HepG2 (cell line): ENCODE results near the gene CAPN12. TPM values are rescaled to one million over a fixed set of nuclear protein-coding genes. Genes with fewer than 3 reads are reported as not detected.

Source experiments
- AFF4 ChIP-seq: sonication (generic); formaldehyde crosslinking; IDR thresholded peaks from 2 replicates; pipeline ENCODE4 v1.4.0; 2020; ENCODE audit warnings: missing genetic modification reagents
- CBX5 ChIP-seq: sonication (generic); formaldehyde crosslinking; IDR thresholded peaks from 2 replicates; pipeline ENCODE4 v1.4.0; 2020; ENCODE audit warnings: missing genetic modification reagents, borderline replicate concordance
- FOXO1 ChIP-seq: sonication (generic); formaldehyde crosslinking; IDR thresholded peaks from 2 replicates; pipeline ENCODE4 v1.4.0; 2020; ENCODE audit warnings: missing genetic modification reagents
- KLF6 ChIP-seq: IDR thresholded peaks from 2 replicates; pipeline ENCODE4 v1.8.0; 2016; ENCODE audit warnings: missing biosample characterization, missing genetic modification reagents
- RNF2 ChIP-seq: fragments of 450-650 bp; conservative IDR thresholded peaks from 2 replicates; pipeline ENCODE4 v1.6.1; 2016; ENCODE audit warnings: low read depth
- SALL2 ChIP-seq: sonication (generic); formaldehyde crosslinking; IDR thresholded peaks from 2 replicates; pipeline ENCODE4 v1.8.1; 2023; ENCODE audit warnings: mild to moderate bottlenecking, missing genetic modification reagents, inconsistent platforms
- SIN3A ChIP-seq: IDR thresholded peaks from 2 replicates; pipeline ENCODE4 v1.6.1; 2011; ENCODE audit warnings: low read depth, mild to moderate bottlenecking, control low read depth, low read length, borderline replicate concordance
- SIX4 ChIP-seq: sonication (generic); formaldehyde crosslinking; IDR thresholded peaks from 2 replicates; pipeline ENCODE4 v1.4.0; 2020; ENCODE audit warnings: missing genetic modification reagents
- ZBTB25 ChIP-seq: IDR thresholded peaks from 2 replicates; pipeline ENCODE4 v1.6.1; 2018; ENCODE audit warnings: missing genetic modification reagents
- ZC3H13 ChIP-seq: sonication (generic); formaldehyde crosslinking; IDR thresholded peaks from 2 replicates; pipeline ENCODE4 v1.8.1; 2023; ENCODE audit warnings: mild to moderate bottlenecking, missing genetic modification reagents, moderate library complexity
- ZNF430 ChIP-seq: sonication (generic); formaldehyde crosslinking; IDR thresholded peaks from 2 replicates; pipeline ENCODE4 v1.9.0; 2021; ENCODE audit warnings: mild to moderate bottlenecking, missing genetic modification reagents
- ZNF615 ChIP-seq: sonication (generic); formaldehyde crosslinking; IDR thresholded peaks from 2 replicates; pipeline ENCODE4 v1.5.0; 2020; ENCODE audit warnings: mild to moderate bottlenecking, missing genetic modification reagents, borderline replicate concordance
- ZSCAN29 ChIP-seq: sonication (generic); formaldehyde crosslinking; conservative IDR thresholded peaks from 2 replicates; pipeline ENCODE4 v1.4.0; 2020; ENCODE audit warnings: mild to moderate bottlenecking, missing genetic modification reagents
- polyA plus RNA-seq, 8 experiments: library from polyadenylated mRNA; depleted of rRNA in 3 of 8; stranded (reverse) in 7 of 8; unstranded in 1 of 8; fragments of >200 nt; fragmentation: Illumina TruSeq in 4 of 8; extraction: Trizol in 4 of 8; gene quantifications; 2 replicates each; pipeline versions ENCODE4 v1.2.1 to v1.2.3, GENCODE V29; 2011 to 2016; ENCODE audit warnings: low read depth in 4 of 8, missing spikeins in 1 of 8, mixed read lengths in 1 of 8; ENCODE audit not compliant: insufficient read depth in 1 of 8
- total RNA-seq, 5 experiments: library from RNA; depleted of rRNA; stranded (reverse); fragments of >200 nt; fragmentation: Illumina TruSeq; extraction: Trizol; gene quantifications; 2 replicates each; pipeline ENCODE4 v1.2.3, GENCODE V29; 2016; ENCODE audit warnings: low read depth in 1 of 5
- TF ChIP-seq, protein P1 (sequence below), 2 experiments: sonication (generic) in 1 of 2; formaldehyde crosslinking in 1 of 2; IDR thresholded peaks; 2 replicates each; pipeline versions ENCODE4 v1.5.1 to v1.6.1; 2011 to 2020; ENCODE audit warnings: borderline replicate concordance in 1 of 2, low read depth in 1 of 2, low read length in 1 of 2, mild to moderate bottlenecking in 1 of 2, missing genetic modification reagents in 1 of 2, moderate library complexity in 1 of 2
- TF ChIP-seq, protein P2 (sequence below): sonication (generic); formaldehyde crosslinking; IDR thresholded peaks from 2 replicates; pipeline ENCODE4 v1.5.0; 2020; ENCODE audit warnings: mild to moderate bottlenecking, missing genetic modification reagents, borderline replicate concordance
- TF ChIP-seq, protein P3 (sequence below): sonication (generic); formaldehyde crosslinking; IDR thresholded peaks from 2 replicates; pipeline ENCODE4 v1.8.0; 2022; ENCODE audit warnings: mild to moderate bottlenecking, missing genetic modification reagents, moderate library complexity
- TF ChIP-seq, protein P4 (sequence below): sonication (generic); formaldehyde crosslinking; IDR thresholded peaks from 2 replicates; pipeline ENCODE4 v1.5.0; 2020; ENCODE audit warnings: missing genetic modification reagents, mild to moderate bottlenecking, borderline replicate concordance

The CAPN12 gene
- total and polyA plus RNA-seq, 2 of the 13 experiments (the other 11 are each of a cell fraction or from before 2014, with no cell fraction given) = 1.6 to 13.6 TPM

GRCh38 chr19:38683393-38684077 is 60.7 kb downstream of the CAPN12 start (continued):
- TF ChIP-seq, protein P1, sequence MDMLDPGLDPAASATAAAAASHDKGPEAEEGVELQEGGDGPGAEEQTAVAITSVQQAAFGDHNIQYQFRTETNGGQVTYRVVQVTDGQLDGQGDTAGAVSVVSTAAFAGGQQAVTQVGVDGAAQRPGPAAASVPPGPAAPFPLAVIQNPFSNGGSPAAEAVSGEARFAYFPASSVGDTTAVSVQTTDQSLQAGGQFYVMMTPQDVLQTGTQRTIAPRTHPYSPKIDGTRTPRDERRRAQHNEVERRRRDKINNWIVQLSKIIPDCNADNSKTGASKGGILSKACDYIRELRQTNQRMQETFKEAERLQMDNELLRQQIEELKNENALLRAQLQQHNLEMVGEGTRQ (IDR thresholded peaks at IDR 0.05; ENCODE audit: low read depth, low read length) = peak; percentile 71
- TF ChIP-seq, protein P1 (CRISPR knock-in tag; IDR thresholded peaks at IDR 0.05; ENCODE audit: borderline replicate concordance) = peak; percentile 98
- no peak for TF ChIP-seq SIN3A
- TF ChIP-seq, protein P2, sequence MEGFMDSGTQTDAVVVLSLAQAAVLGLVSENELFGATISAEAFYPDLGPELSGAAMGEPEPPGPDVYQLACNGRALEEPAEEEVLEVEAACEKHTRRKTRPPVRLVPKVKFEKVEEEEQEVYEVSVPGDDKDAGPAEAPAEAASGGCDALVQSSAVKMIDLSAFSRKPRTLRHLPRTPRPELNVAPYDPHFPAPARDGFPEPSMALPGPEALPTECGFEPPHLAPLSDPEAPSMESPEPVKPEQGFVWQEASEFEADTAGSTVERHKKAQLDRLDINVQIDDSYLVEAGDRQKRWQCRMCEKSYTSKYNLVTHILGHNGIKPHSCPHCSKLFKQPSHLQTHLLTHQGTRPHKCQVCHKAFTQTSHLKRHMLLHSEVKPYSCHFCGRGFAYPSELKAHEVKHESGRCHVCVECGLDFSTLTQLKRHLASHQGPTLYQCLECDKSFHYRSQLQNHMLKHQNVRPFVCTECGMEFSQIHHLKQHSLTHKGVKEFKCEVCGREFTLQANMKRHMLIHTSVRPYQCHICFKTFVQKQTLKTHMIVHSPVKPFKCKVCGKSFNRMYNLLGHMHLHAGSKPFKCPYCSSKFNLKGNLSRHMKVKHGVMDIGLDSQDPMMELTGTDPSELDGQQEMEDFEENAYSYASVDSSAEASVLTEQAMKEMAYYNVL = no peak
- TF ChIP-seq ZNF615 (CRISPR knock-in tag) = no peak
- no peak; the same call in 1 of the 2 replicates for TF ChIP-seq ZNF430 (CRISPR knock-in tag)
- 0 out of 2 replicates have a peak, but pooled peaks have one; percentile 40 for TF ChIP-seq ZC3H13 (CRISPR knock-in tag)
- TF ChIP-seq ZSCAN29 (CRISPR knock-in tag) = no peak
- no peak for TF ChIP-seq AFF4
- no peak for TF ChIP-seq SALL2 (CRISPR knock-in tag)
- TF ChIP-seq FOXO1 (CRISPR knock-in tag) = peak; percentile 19; the same call in 1 of the 2 replicates
- TF ChIP-seq, protein P3, sequence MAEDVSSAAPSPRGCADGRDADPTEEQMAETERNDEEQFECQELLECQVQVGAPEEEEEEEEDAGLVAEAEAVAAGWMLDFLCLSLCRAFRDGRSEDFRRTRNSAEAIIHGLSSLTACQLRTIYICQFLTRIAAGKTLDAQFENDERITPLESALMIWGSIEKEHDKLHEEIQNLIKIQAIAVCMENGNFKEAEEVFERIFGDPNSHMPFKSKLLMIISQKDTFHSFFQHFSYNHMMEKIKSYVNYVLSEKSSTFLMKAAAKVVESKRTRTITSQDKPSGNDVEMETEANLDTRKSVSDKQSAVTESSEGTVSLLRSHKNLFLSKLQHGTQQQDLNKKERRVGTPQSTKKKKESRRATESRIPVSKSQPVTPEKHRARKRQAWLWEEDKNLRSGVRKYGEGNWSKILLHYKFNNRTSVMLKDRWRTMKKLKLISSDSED (CRISPR knock-in tag) = no peak
- peak; percentile 56; the same call in 1 of the 2 replicates for TF ChIP-seq SIX4 (CRISPR knock-in tag)
- TF ChIP-seq ZBTB25 = no peak
- TF ChIP-seq, protein P4, sequence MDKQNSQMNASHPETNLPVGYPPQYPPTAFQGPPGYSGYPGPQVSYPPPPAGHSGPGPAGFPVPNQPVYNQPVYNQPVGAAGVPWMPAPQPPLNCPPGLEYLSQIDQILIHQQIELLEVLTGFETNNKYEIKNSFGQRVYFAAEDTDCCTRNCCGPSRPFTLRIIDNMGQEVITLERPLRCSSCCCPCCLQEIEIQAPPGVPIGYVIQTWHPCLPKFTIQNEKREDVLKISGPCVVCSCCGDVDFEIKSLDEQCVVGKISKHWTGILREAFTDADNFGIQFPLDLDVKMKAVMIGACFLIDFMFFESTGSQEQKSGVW (CRISPR knock-in tag) = no peak
- TF ChIP-seq CBX5 = no peak
- TF ChIP-seq KLF6 (CRISPR knock-in tag) = no peak
- TF ChIP-seq RNF2 = no peak
